ENCODE results near the gene SLC5A12.
A peak's percentile ranks its signal among the peaks of the same experiment; 100 is the strongest.
"Not testable (repeated sequence)": the region's sequence is repeated elsewhere in the genome, so short reads cannot be mapped to it uniquely, and the experiment has no call there.

SLC5A12 gene

GRCh38 chr11:26649884-26650283 lies 72.0 kb downstream of the SLC5A12 start:
- peak; percentile 42 for DNase-seq

- DNase-seq = not testable (repeated sequence)
Measured at GRCh38 chr11:26643314-26643713, 78.5 kb downstream of the SLC5A12 start.

GRCh38 chr11:26632691-26633159 lies 89.1 kb downstream of the SLC5A12 start:
- DNase-seq = no peak

- DNase-seq = no peak
Measured at GRCh38 chr11:26626346-26626745, 95.5 kb downstream of the SLC5A12 start.

GRCh38 chr11:26623076-26623659 lies 98.7 kb downstream of the SLC5A12 start:
- no peak for DNase-seq

- DNase-seq = no peak
Measured at GRCh38 chr11:26622181-26622580, 99.7 kb downstream of the SLC5A12 start.

- DNase-seq = no peak
Measured at GRCh38 chr11:26621132-26621531, 100.7 kb downstream of the SLC5A12 start.

- DNase-seq = no peak
Measured at GRCh38 chr11:26620282-26621045, 101.4 kb downstream of the SLC5A12 start.

GRCh38 chr11:26618441-26618840 lies 103.4 kb downstream of the SLC5A12 start:
- DNase-seq = no peak

Data from GDM1 (cell line).